ENCODE measurements around the gene RABGAP1.

The RABGAP1 gene

DNA sequence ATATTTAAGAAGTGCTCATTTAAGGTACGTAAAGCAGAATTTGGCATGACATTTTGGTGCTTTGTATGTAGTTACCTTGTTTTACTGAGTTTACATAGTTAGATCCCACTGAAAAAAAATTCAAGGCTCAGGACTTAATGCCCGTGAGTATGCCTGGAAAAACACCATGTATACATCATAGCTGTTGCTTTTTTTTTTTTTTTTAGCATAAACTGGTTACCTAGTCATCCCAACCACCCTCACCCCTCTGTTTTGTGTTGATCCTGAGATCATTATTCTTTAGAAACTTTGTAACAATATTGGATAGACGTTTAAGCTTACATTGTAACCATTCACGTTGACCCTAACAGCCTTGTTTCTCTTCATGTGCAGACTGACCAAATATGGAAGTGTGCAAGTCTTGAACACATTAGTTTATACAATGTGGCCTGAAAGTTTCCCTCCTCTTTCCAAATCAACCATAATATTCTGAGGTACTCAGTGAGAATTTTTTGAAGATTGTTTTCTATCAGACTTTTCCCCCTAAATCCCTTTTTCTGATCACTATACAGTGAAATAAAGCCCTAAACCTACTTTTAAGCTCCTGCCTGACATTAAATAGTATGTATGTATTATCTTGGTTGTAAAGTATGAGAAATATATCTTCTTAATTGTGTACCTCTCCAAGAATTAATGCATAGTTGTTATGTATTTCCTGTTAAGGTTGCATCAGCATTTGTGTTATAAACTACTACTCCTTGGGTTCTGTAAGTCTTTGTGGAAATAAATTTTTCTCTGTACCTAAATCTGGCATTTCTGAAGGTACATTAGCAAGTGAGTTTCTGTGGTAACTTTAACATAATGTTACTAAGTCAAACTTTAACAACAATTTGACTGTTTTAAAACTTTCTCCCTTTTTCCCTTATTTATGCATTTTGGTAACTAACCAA, 4.4 kb downstream of the RABGAP1 start:
- DNase-seq = no peak

DNA sequence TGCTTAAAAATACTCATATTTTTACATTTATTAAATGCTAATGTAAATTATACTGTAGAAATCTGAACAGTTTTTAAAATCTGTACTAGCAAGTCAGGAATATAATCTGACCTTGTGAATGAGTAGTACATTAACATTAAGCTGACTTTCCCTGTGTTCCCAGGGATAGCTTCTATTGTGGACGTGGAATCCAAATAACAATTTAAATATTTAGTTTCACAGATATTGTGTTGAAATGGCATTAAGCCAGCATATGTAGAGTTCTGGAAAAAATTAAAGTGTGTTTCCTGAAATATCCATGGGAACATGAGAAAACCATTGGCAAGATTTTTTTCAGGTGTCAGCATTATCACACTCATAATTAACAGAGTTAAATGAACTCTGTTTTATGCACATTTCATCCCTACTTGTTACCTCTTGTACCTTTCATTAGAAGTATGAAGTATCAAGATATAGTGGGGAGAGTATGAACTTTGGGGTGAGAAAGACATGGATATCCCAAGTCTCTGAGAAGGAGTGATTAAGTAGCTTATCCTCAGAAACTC, 5.7 kb downstream of the RABGAP1 start:
- DNase-seq = no peak

DNA sequence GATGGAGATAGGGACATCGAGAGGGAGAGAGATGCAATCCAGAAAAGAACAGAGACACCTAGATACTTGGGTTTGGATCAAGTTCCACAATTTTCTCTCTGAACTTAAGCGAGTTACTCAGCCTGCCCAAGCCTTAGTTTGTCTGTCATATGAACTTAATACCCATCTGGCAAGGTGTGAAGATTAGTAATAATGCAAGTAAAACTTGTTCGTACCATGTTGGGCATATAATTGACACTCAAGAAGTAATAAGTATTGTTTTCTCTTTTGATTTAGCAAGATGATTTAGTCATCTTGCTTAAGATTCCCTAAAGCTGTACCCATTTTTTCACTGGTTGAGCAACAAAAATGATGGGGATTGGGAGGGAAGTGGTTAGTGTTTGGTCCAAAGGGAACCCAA, 7.5 kb downstream of the RABGAP1 start:
- DNase-seq = no peak

DNA sequence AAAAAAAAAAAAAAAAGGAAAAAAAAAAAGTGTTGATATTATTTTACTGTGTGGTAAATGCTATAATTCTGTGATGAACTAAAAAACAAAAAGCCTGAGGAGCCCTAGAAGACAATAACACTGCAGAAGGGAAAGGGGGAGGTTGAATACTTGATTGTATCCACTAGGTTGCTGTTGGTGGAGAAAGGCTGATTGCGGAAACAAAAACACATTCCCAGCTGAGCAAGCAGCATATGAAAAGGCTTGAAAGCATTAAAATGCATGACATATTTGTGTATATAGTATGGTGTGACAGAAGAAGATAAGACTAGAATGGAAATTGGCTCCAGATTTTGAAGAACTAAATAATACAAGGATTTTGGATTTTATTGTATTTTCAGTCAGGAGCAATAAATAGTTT, 8.9 kb downstream of the RABGAP1 start:
- no peak for DNase-seq

DNA sequence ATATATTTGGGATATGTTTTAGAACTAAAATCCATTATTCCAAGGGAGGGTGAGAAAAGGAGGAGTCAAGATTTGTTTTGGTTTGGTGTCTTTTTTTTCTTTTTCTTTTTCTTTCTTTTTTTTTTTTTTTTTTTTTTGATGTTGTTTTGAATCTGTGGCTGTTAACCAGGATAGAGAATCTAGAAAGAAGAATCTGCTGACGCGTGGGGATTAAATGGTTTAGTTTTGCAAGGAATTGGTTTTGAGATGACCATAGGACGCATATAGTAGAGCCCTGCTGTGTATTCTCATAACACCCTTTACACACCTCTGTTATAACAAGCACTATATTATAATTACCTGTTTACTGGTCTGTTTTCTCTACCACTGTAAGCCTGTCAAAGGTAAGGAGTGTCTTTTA, 9.4 kb downstream of the RABGAP1 start:
- no peak for DNase-seq

DNA sequence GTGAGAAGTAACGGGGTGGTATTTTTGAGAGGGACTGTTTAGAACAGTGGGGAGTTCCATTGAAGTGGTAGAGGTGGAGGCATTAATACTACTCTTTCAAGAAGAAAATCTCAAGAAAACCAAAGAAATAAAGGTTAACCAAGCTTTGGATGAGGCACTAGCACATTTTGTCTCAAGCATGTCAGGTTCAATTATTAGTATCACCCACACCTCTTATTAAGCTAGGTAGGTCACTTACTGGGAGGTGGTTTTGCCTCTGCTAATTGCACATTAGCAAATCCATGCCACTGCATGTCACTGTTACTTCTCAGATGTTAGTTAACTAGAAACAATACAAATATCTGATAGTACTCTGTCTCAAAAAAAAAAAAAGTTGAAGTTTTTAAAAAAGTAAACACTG, 10.2 kb downstream of the RABGAP1 start:
- DNase-seq = no peak

DNA sequence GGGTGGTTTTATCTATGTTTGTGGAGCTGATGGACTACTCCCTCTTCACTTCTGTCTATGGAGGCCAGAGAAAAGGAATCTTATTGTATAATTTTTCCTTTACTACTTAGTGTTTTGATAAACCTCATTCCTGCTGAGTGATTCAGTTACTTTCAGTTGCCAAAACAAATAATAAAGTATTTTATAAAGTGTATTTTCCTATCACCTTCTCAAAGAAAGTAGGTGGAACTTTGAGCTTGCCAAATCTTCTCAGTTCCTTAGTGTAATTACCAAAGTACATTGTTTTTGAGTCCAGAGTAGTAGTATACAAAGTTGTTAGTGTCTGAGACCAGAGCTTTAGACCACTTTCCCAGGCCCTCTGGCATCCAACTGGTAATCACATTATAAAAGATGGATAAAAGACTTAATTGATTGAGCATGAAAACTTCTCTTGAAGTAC, 13.5 kb downstream of the RABGAP1 start:
- no peak for DNase-seq

DNA sequence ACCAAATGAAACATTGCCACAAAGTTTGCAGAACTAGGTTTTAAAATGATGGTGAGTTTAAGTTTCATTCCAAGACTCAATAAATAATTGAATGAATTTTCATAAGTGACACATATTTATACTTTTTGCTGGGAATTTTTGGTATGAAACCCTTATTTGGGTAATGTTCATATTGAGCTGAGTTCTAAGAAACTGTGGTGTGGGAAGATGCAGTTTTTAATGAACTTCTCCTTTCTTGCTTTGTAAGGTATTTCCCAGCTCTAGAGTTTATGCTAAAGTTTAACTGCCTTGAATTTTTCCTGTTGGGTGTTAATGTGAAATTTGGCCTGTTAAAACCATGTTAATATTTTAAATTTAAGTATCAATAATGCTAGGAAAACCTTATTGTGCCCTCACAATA, 15.1 kb downstream of the RABGAP1 start:
- DNase-seq = no peak

DNA sequence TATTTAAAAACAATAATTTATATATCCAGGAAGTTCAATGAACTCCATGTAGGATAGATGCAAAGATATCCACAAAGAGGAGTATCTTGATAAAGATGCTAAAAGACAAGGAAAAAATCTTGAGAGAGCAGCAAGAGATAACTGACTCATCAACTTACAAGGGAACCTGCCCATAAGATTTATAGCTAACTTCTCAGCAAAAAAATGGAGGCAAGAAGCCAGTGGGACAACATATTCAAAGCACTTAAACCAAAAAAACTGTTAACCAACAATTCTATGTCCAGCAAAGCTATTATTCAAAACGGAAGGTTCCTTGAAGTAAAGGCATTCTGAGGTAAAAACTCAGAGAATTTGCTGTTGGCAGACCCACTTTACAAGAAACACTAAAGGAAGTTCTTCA, 20.3 kb downstream of the RABGAP1 start:
- no peak for DNase-seq

DNA sequence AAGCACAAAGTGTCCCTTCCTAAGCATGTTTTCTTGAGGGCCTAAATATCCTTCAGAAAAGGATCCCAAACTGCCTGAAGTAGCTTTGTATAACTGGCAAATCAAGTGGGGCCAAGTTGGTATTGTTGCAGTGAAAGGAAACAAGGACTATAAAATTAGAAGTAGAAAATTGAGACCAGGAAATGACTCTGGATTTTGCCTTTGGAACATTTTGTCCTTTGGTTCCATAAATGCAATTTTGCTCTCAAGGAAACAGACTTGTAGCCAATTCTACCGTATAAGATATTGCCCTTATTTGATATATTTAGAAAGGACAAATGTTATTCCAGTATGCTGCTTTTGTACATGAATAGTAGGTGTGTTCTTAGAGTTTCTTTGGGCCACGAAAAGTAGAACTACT, 34.4 kb downstream of the RABGAP1 start:
- DNase-seq = no peak

DNA sequence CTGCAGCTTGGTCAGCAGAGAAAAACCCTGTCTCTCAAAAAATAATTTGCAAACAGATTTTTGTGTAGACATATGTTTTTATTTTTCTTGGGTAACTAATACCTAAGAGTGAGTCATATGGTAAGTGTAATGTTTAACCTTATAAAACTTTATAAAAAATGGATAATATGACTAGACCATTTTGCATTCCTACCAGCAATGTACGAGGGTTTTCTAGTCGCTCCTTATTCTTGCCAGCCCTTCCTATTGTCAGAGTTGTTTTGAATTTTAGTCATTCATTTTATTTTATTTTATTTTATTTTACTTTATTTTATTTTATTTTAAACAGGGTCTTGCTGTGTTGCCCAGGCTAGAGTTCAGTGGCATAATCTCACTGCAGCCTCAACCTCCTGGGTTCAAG, 37.8 kb downstream of the RABGAP1 start:
- no peak for DNase-seq

DNA sequence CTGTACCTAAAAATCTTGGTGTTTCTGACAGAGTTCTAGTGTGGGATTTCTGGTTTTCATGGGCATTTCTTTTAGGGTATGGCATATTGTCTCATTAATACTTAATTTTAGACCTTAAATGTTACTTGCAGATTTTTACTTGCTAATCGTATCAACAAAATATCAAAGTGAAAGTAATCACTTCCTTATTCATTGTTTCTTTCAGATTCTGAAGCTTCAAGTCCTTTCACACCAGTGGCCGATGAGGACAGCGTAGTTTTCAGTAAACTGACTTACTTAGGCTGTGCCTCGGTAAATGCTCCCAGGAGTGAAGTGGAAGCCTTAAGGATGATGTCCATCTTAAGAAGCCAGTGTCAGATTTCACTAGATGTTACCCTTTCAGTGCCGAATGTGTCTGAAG, 45.2 kb downstream of the RABGAP1 start:
- DNase-seq = no peak

DNA sequence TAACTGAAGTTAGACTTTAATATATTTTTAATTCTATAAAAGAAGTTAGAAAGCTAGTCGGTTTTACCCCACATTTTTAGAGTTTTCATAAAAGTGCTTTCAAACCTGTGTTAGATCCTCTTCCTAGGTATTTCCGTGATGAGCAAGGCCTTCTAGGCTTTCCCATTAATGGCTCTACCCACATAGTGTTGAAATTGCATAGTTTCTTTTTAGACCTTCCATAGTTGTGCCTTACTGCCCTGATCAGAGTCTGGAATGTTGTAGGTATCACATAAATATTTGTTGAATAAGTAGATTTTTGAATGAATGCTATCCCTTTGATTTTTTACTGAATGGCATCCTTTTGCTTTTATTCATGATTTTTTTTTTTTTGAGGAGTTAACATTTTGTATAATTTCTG, 47.3 kb downstream of the RABGAP1 start:
- DNase-seq = no peak

DNA sequence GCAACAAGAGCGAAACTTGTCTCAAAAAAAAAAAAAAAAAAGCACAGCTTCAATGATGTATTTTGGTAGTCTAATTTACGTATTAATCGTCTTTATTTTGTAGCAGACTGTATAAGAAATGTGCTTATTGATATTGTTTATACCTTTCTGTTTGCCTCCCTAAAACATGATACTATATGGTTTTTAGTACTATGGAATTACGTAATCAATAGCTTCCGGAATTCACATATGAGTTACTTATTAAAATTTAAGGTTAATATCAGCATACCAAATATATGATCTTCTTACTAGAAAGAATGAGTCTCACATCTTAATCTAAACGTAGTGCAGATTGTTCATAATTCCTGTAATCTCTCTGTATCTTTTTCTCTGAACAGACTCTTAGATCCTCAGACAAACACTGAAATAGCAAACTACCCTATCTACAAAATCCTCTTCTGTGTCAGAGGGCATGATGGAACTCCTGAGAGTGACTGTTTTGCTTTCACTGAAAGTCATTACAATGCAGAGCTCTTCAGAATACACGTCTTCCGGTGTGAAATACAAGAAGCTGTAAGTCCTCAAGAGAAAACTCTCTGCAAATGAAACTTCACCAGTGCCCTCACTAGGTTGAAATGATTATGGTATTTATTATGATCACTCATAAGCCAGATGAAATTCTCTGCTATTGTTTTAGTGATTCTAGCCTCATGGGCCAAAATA, 48.3 kb downstream of the RABGAP1 start:
- DNase-seq = no peak

DNA sequence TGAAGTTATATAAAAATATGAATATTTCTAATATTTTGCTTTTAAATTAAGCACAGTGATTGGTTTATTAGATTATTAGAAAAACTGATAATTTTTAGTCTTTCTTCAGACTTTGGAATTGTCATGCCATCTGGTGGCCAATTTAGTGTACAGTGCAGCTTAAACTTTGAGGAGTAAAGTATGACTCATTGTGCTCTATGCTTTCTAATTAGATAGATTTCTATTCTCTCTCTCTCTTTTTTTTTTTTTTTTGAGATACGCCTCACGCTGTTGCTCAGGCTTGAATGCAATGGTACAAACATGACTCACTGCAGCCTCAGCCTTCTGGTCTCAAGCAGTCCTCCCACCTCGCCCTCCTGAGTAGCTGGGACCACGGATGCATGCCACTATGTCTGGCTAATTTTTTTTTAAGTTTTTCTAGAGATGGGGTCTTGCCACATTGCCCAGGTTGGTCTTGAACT, 50.6 kb downstream of the RABGAP1 start:
- DNase-seq = peak; percentile 41

DNA sequence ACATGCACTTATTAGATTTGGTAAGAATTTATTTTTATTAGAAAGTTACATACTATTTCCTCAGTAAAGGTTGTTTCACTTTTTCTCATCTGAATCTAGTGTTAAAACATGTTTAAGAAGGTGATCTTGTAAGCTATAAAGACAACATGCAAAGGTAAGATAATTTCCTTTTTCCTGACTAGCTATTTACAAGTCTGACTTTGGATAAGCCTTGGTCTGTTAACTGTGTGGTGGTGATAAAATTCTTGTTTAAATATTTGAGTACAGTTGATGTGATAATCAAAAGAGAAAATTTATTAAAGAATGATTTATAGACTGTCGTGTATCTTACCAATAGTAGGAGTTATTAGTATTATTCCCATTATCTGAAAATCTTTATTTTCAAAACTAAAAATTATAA, 55.8 kb downstream of the RABGAP1 start:
- no peak for DNase-seq

DNA sequence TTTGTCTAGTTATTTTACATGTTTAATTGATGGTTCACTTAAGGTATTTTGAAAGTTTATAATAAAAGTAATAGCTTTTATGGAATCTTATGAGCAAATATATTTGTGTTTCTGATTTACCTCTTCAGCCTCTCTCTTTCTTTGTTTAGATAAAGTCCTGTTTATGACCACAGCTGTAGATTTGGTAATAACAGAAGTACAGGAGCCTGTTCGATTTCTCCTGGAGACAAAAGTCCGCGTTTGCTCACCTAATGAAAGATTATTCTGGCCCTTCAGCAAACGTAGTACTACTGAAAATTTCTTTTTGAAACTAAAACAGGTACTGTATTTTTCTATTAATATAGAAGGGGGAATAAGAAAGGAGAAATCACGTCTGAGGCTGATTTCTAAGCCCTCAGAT, 57.6 kb downstream of the RABGAP1 start:
- DNase-seq = no peak

DNA sequence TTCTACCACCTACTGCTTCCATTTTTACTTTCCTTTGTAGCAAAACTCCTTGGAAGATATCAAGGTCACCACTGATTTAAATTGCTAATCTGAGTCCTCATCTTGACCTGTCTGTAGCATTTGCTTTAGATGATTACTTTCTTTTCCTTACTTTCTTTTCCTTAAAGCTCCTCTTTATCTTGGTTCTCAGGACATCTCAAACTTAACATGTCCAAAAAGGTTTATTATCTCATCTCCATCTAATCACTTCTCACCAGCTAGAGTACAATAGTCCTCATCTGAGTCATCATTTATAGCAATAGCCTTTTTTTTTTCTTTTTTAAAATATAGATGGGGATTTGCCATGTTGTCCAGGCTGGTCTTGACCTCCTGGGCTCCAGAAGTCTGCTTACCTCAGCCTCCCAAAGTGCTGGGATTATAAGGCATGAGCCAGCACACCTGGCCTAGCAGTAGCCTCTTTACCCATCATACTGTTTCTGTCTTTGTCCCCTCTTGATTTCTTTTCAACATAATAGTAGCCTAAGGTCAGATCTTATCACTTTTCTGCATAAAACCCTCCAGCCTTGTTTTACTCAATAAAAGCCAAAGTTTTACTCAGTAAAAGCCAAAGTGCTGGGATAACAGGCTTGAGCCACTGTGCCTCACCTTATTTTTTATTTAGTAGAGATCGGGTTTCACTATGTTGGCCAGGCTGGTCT, 59.7 kb downstream of the RABGAP1 start:
- DNase-seq = no peak

DNA sequence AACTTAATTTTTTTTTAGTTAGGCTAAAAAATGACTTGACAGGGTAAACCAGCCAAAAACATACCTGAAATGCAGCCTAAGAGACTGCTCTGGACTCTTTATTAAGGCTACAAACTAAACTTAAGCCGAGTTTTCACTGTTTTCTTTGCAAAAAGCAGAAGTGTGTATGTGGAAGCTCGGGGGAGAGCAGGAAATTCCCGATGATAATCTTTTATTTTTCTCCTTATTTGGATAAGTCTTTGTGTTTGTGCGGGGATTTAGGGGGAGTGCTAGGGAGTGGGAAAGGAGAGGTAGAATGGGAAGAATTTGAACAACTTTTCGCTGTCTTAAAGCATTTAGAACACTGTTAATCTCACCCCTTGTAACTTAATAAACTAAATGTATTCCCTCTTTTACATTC, 61.9 kb downstream of the RABGAP1 start:
- no peak for DNase-seq

DNA sequence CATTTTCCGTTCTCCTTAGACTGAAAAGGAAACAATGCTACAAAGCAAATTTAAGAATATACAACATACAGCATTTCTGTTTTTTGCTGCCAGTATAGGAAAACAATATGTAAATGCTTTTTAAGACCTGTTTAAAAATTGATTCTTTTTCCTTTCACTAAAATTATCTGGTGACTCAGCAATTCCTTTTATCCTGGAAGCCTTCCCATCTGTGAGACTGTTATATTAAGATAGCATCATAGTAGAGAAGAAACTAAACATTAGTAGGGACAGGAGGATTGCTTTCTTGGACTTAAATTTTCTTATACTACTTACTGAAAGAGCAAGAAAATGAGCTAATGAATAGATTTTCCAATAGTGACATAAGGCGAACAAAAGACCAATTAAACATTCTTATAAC, 62.6 kb downstream of the RABGAP1 start:
- no peak for DNase-seq

DNA sequence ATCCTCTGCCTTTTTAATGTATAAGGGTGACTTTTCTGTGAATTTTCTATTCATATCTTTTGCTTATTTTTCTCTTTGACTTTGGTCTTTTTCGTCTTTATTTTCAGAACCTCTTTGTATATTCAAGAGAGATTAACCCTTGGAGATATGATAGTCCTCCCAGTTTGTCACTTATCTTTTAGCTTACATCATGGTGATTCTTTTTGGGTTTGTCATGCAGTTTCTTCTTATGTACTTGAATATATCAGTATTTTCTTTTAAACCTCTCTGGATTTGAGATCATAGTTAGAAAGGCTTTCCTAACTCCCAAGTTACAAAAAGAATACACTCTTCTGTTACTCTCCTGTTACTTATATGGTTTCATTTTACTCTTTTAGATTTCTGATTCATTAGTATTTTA, 65.1 kb downstream of the RABGAP1 start:
- no peak for DNase-seq

DNA sequence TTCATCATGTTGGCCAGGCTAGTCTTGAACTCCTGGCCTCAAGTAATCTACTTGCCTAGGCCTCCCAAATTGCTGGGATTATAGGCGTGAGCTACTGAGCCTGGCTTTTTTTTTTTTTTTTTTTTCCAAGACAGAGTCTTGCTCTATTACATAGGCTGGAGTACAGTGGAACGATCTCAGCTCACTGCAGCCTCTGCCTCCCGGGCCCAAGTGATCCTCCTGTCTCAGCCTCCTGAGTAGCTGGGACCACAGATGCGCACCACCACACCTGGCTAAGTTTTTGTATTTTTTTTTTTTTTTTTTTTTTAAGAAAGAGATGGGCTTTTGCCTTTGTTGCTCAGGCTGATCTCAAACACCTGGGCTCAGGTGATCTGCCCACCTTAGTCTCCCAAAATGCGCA, 66.4 kb downstream of the RABGAP1 start:
- DNase-seq = no peak

DNA sequence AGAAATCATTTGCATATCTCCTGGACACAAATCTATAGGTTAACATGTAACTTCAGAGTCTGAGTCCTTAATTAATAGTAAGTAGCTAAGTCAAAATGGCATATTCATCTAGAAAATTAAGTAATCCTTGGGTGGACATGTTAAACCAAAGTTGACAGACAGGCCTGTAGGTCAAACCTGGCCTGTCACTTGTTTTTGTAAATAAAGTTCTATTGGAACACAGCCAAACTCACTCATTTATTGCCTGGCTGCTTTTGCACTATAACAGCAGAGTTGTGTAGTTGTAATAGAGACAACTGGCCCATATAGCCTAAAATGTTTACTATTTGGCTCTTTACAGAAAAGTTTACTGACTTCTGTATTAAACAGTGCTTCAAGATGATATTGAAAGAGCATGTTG, 68.1 kb downstream of the RABGAP1 start:
- no peak for DNase-seq
